Mesodermal cell (in vitro differentiated cells): Measurements from ENCODE around the gene HMGCL.

Experiments used
- H3K27ac ChIP-seq: 2 replicates; pipeline ENCODE4 v1.7.0; 2013; ENCODE audit warnings: mild to moderate bottlenecking, low read depth, low read length, moderate library complexity; ENCODE audit not compliant: severe bottlenecking
- H3K36me3 ChIP-seq: 2 replicates; pipeline ENCODE4 v1.7.1; 2013; ENCODE audit warnings: mild to moderate bottlenecking, low read length, moderate library complexity; ENCODE audit not compliant: control insufficient read depth, insufficient read depth
- H3K4me1 ChIP-seq: one replicate; pipeline ENCODE4 v1.7.1; 2013; ENCODE audit warnings: mild to moderate bottlenecking, low read length; ENCODE audit not compliant: insufficient read depth, control insufficient read depth, poor library complexity, severe bottlenecking
- H3K4me3 ChIP-seq: 2 replicates; pipeline ENCODE4 v1.7.0; 2013; ENCODE audit warnings: low read length, control low read depth, mild to moderate bottlenecking; ENCODE audit not compliant: insufficient read depth, poor library complexity, severe bottlenecking; ENCODE audit errors: extremely low read depth
- H3K9me3 ChIP-seq: 2 replicates; pipeline ENCODE4 v1.7.1; 2013; ENCODE audit warnings: mild to moderate bottlenecking, low read length, moderate library complexity; ENCODE audit not compliant: control insufficient read depth
- WGBS, 2 experiments: methylation state at CpG; one replicate each; pipeline ENCODE4 v1.1.5; 2013; ENCODE audit warnings: missing lambda C conversion rate in 2 of 2; ENCODE audit not compliant: insufficient coverage in 2 of 2; 5-methylcytosine and 5-hydroxymethylcytosine counted together

Gene HMGCL

DNA sequence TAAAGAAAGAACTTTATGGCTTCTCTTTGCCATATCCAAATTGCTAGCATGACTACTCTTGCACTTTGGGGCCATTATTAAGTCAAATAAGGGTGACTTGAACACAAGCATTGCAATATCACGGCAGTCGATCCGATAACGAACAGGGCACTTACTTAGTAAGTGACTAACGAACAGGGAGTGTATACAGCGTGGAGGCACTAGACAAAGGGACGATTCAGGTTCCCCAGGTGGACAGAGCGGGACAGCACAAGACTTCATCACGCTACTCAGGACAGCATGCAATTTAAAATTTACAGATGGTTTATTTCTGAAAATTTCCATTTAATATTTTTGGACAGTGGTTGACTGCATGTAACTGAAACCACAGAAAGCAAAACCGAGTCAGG lies 52.4 kb downstream of the HMGCL start:
- 83 to 87% methylated on average over 7 to 8 of the region's 10 CpGs for WGBS, 2 experiments
- Histone ChIP-seq H3K4me3 (no peak overlapping the region), H3K9me3 (no peaks in the 10 kb centered on the region), H3K36me3 (peaks cover 8% of the 10 kb centered on the region), H3K4me1 (no peaks in the 10 kb centered on the region), H3K27ac (no peak overlapping the region)

- 14 to 19% methylated on average over 8 to 10 of the region's 14 CpGs for WGBS, 2 experiments
- no peak overlapping the region for H3K4me3 ChIP-seq
Observed at GRCh38 chr1:23772049-23772853, 53.0 kb downstream of the HMGCL start.

DNA sequence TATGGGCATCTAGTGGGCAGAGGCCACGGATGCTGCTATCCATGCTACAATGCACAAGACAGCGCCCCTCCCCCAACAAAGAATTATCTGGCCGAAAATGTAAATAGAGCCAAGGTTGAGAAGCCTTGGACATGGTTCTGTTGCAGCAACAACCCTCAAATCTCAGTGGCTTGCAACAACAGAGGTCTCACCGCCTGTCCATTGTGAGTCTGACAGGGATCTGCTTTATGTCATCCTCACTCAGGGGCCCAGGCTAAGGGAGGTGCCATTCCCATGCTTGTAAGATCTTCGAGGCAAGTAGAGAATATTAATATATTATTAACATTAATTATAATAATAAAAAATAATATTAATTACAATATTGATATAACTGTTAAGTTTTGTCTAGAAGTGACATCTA lies 56.5 kb downstream of the HMGCL start:
- WGBS, 2 experiments, result 90 to 100% methylated on average over 1 to 4 of the region's 5 CpGs
- no peaks in the 10 kb centered on the region for H3K4me1 ChIP-seq

More at GRCh38 chr1:23772049-23772853, 53.0 kb downstream of the HMGCL start:
- Histone ChIP-seq H3K9me3 (no peaks in the 10 kb centered on the region), H3K4me1 (no peaks in the 10 kb centered on the region), H3K36me3 (peaks cover 12% of the 10 kb centered on the region), H3K27ac (no peak overlapping the region)

DNA sequence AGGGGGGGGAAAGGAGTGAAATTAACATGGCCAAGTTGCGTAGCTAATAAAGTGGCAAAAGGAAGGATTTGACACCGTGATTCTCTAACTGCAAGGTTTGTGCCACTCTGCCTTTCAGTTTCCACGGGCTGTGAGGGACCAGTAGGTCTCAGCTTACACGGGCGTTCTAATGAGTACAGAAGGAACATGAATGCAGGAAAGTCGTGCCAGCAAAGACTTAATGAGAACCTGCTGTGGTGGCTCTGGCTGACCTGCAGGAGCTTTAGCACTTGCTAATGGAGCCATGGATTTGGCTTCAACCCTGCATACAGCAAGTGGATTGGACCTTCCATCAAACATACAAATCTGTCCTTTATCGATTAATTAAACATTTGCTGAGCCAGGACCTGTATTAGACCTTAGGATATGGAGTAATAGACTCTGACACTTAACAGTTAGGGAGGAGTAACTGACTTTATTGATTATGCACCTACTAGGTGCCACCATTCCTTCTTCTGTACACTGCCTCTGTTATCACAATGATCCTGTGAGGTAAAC lies 62.1 kb downstream of the HMGCL start:
- Histone ChIP-seq H3K9me3 (no peaks in the 10 kb centered on the region), H3K27ac (no peak overlapping the region), H3K4me1 (no peaks in the 10 kb centered on the region), H3K36me3 (peaks cover 74% of the 10 kb centered on the region), H3K4me3 (no peak overlapping the region)
- WGBS, 2 experiments, result 94 to 97% methylated on average over 5 to 6 of the region's 7 CpGs

More for the DNA sequence above, 56.5 kb downstream of the HMGCL start:
- H3K27ac ChIP-seq, result no peak overlapping the region
- no peak overlapping the region for H3K4me3 ChIP-seq
- H3K9me3 ChIP-seq, result no peaks in the 10 kb centered on the region
- peaks cover 28% of the 10 kb centered on the region for H3K36me3 ChIP-seq

DNA sequence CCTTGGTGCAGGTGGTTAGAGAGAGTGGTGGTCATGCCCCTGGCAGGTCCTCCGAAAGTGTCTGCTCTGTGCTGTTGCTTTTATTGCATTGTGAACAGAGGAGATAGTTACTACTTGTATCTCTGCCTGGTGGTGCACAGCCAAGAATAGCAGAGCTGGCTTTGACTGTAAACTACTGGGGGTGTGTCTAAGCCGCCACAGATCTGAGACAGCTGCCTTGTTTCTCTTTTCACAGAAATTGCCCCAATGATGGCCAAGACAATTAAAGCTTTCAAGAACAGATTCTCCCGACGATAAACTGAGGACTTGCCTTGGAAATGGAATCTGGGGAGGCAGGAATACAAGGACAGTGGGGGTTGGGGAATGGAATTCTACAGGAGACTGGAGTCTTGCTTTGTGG lies 66.0 kb downstream of the HMGCL start:
- Histone ChIP-seq H3K4me1 (no peaks in the 10 kb centered on the region), H3K36me3 (peaks cover 96% of the 10 kb centered on the region), H3K4me3 (no peak overlapping the region), H3K9me3 (no peaks in the 10 kb centered on the region), H3K27ac (no peak overlapping the region)
- 75 to 90% methylated on average over 3 to 4 of the region's 4 CpGs for WGBS, 2 experiments

- WGBS, 2 experiments, result 88 to 100% methylated on average over 1 of the region's 1 CpG
- Histone ChIP-seq H3K4me1 (no peaks in the 10 kb centered on the region), H3K27ac (no peak overlapping the region), H3K9me3 (no peaks in the 10 kb centered on the region), H3K36me3 (peaks cover 100% of the 10 kb centered on the region), H3K4me3 (no peak overlapping the region)
Observed at GRCh38 chr1:23757812-23758211, 67.4 kb downstream of the HMGCL start.

GRCh38 chr1:23756676-23757075 lies 68.6 kb downstream of the HMGCL start:
- Histone ChIP-seq H3K4me3 (no peak overlapping the region), H3K36me3 (peaks cover 100% of the 10 kb centered on the region), H3K9me3 (no peaks in the 10 kb centered on the region), H3K4me1 (no peaks in the 10 kb centered on the region), H3K27ac (no peak overlapping the region)
- 97 to 100% methylated on average over 3 of the region's 3 CpGs for WGBS, 2 experiments

DNA sequence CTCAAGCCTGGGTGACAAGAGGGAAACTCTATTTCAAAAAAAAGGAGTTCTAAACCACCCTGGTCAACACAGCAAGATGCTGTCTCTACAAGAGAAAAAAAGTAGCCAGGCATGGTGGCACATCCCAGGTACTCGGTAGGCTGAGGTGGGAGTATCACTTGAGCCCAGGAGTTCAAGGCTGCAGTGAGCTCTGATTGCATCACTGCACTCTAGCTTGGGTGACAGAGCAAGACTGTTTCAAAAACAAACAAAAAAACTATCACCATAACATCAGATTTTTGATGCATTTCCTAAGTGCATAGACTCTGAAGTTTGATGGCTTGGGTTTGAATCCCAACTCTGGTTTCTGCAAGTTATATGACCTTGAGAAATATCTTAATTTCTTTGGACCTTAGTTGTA lies 72.3 kb downstream of the HMGCL start:
- Histone ChIP-seq H3K9me3 (no peaks in the 10 kb centered on the region), H3K36me3 (peaks cover 98% of the 10 kb centered on the region), H3K4me3 (no peak overlapping the region), H3K4me1 (no peaks in the 10 kb centered on the region), H3K27ac (no peak overlapping the region)
- 67 to 92% methylated on average over 1 of the region's 1 CpG for WGBS, 2 experiments
